HG03432 (cell line): ENCODE data around the gene C2CD3.

Experiments
- ATAC-seq: cut with Tn5 transposase; IDR thresholded peaks from one replicate; pipeline ENCODE4 v1.9.1; 2021; ENCODE audit warnings: mild to moderate bottlenecking, moderate library complexity; ENCODE audit not compliant: unreplicated experiment

Gene C2CD3

DNA sequence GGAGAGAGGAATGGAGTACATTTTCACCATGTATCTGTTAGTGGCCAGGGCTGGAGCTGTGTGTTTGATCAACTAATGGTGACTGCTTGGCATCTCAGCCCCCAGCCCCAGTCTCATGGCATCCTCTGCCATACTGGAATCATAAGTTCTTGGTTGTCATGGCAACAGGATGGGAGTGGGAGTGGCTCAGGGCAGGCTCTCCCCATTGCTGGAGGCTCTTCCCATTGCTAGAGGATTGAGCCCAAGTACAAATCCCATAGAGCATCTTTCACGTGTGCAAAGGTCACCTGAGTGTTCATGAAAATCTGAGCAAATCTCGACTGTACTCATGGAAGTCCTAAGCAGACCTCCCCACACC, 205.1 kb downstream of the C2CD3 start:
- ATAC-seq: no peak

DNA sequence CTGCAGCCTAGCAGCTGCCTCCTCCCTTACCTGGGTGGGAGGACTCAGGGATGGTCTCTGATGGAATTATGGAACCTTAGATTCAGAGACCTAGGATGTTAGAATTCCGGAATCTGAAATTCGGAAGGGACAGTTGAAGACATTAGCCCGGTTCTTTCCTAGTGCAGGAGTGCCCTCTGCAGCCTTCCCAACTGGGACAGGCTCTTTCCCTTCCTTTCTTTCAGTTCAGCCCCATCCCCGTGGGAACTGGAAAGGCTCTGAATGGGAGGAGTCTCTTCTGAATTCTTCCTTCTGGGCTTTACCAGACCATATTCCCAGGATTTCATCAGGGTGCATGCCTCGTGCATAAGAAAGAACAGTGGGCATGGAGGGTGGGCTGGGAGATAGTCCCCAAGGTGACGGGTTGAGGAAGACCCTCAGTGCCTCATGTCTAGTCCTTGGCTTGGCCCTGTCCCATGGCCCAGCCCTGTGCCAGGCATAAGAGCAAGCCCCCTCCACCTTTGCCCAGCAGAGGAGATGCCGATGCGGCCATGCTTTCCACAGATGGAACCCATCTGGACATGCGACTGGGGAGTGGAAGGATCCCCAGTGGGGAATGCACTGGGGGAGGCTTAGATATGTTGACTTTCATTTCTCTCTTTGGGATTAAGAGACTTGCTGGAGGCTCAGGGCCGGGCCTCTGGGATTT, 205.6 kb downstream of the C2CD3 start:
- ATAC-seq: no peak

DNA sequence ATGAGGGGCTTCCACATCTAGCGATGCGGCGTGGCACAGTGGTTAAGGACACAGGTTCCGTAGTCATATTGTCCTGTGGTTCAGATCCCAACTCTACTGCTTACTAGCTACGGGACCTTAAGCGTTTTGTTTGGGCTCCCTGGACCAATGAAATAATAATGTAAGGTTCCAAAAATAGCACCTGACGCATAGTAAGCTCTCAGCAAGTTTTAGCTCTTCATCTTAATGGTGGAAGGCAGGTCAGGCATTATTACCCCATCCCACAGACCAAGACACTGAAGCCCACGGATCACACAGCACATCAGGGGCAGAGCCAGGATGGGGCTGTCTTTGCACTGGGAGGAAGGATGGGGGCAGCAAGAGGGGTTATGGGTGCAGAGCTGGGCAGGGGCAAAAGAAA, 206.9 kb downstream of the C2CD3 start:
- ATAC-seq: no peak
